EL (cell line): ENCODE measurements around the gene NXPH4.
A peak's percentile ranks its signal among the peaks of the same experiment; 100 is the strongest.

ENCODE experiments used
- DNase-seq: peaks from one replicate; pipeline ENCODE4 v3.0.0-alpha.2; 2016

The NXPH4 gene

GRCh38 chr12:57204454-57204853, 12.1 kb upstream of the NXPH4 start:
- DNase-seq, result no peak

- DNase-seq, result no peak
These were observed 11.4 kb upstream of the NXPH4 start for GRCh38 chr12:57205186-57205585.

GRCh38 chr12:57205931-57206330, 10.7 kb upstream of the NXPH4 start:
- no peak for DNase-seq

- no peak for DNase-seq
These were observed 8.6 kb upstream of the NXPH4 start for GRCh38 chr12:57207731-57208630.

GRCh38 chr12:57208631-57209282, 7.8 kb upstream of the NXPH4 start:
- no peak for DNase-seq

- DNase-seq, result no peak
These were observed 6.7 kb upstream of the NXPH4 start for GRCh38 chr12:57209916-57210315.

- DNase-seq, result no peak
These were observed 6.1 kb upstream of the NXPH4 start for GRCh38 chr12:57210461-57210860.

- DNase-seq, result no peak
These were observed 5.5 kb upstream of the NXPH4 start for GRCh38 chr12:57210926-57211692.

- no peak for DNase-seq
These were observed 4.5 kb upstream of the NXPH4 start for GRCh38 chr12:57211791-57212700.

- DNase-seq, result no peak
These were observed 3.9 kb upstream of the NXPH4 start for GRCh38 chr12:57212701-57213057.

- DNase-seq, result peak; percentile 83
These were observed 3.4 kb upstream of the NXPH4 start for GRCh38 chr12:57213058-57213715.

GRCh38 chr12:57213763-57214397, 2.7 kb upstream of the NXPH4 start:
- no peak for DNase-seq

GRCh38 chr12:57214398-57214781, 2.2 kb upstream of the NXPH4 start:
- DNase-seq, result peak; percentile 65

- DNase-seq, result no peak
These were observed 1.5 kb upstream of the NXPH4 start for GRCh38 chr12:57215065-57215464.

- DNase-seq, result peak; percentile 20
These were observed 953 bp upstream of the NXPH4 start for GRCh38 chr12:57215668-57216013.

- DNase-seq, result peak; percentile 47
These were observed 606 bp downstream of the NXPH4 start for GRCh38 chr12:57216921-57217879.

GRCh38 chr12:57218030-57218853, 1.6 kb downstream of the NXPH4 start:
- peak; percentile 50 for DNase-seq

GRCh38 chr12:57219205-57219992, 2.8 kb downstream of the NXPH4 start:
- no peak for DNase-seq
